Osteocyte (in vitro differentiated cells): ENCODE measurements around the gene SLC16A10. TPM values are rescaled to one million over a fixed set of nuclear protein-coding genes. Genes with fewer than 3 reads are reported as not detected.

ENCODE experiments used
- DNase-seq: peaks from one replicate; pipeline ENCODE4 v3.0.0; 2021; ENCODE audit warnings: mixed read lengths; ENCODE audit not compliant: unreplicated experiment; ENCODE audit errors: extremely low spot score
- H3K27ac Mint-ChIP-seq: one replicate; pipeline ENCODE4 v1.8.0; 2021; ENCODE audit warnings: mild to moderate bottlenecking, mixed read lengths; ENCODE audit not compliant: unreplicated experiment
- H3K27me3 Mint-ChIP-seq: one replicate; pipeline ENCODE4 v1.8.0; 2021; ENCODE audit warnings: mixed read lengths; ENCODE audit not compliant: unreplicated experiment
- H3K36me3 Mint-ChIP-seq: one replicate; pipeline ENCODE4 v1.8.0; 2021; ENCODE audit warnings: mixed read lengths; ENCODE audit not compliant: unreplicated experiment
- H3K4me1 Mint-ChIP-seq: one replicate; pipeline ENCODE4 v1.8.0; 2021; ENCODE audit warnings: mixed read lengths; ENCODE audit not compliant: unreplicated experiment
- H3K4me3 Mint-ChIP-seq: one replicate; pipeline ENCODE4 v1.8.0; 2021; ENCODE audit warnings: mild to moderate bottlenecking, moderate library complexity, mixed read lengths; ENCODE audit not compliant: unreplicated experiment
- H3K9me3 Mint-ChIP-seq: one replicate; pipeline ENCODE4 v1.8.0; 2021; ENCODE audit warnings: mixed read lengths; ENCODE audit not compliant: unreplicated experiment
- total RNA-seq: library from RNA; stranded (reverse); gene quantifications from 2 replicates; pipeline ENCODE4 v1.2.1, GENCODE V29; 2021
- TF ChIP-seq, protein P1 (sequence below): fragments of 200-600 bp; sonication (generic); IDR thresholded peaks from 2 replicates; pipeline ENCODE4 v1.5.0; 2021; ENCODE audit warnings: antibody characterized with exemption, mild to moderate bottlenecking, moderate library complexity

SLC16A10 gene
- total RNA-seq, 1 donor from 2014 or later, result not detected

DNA sequence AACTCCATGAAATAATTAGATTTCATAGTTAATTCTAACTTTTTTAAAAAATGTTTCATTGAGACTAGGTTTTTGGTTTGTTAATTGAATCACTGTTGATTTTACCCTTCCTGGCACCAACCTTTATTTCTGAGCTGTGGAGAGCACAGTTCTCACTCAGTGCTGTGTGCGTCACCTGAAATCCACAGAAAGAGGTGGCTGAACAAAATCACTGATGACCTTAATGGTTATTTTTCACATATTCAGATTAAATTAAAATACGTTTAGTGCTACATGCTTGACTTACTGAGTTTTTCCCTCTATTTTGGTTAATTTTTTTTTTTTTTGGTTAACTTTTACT, 89.4 kb downstream of the SLC16A10 start:
- Mint-ChIP-seq H3K27me3 (peaks cover 56% of the 10 kb centered on the region), H3K27ac (no peak overlapping the region), H3K4me3 (no peak overlapping the region), H3K4me1 (no peaks in the 10 kb centered on the region), H3K9me3 (no peaks in the 10 kb centered on the region), H3K36me3 (no peaks in the 10 kb centered on the region)
- DNase-seq, result no peak
- TF ChIP-seq, protein P1, sequence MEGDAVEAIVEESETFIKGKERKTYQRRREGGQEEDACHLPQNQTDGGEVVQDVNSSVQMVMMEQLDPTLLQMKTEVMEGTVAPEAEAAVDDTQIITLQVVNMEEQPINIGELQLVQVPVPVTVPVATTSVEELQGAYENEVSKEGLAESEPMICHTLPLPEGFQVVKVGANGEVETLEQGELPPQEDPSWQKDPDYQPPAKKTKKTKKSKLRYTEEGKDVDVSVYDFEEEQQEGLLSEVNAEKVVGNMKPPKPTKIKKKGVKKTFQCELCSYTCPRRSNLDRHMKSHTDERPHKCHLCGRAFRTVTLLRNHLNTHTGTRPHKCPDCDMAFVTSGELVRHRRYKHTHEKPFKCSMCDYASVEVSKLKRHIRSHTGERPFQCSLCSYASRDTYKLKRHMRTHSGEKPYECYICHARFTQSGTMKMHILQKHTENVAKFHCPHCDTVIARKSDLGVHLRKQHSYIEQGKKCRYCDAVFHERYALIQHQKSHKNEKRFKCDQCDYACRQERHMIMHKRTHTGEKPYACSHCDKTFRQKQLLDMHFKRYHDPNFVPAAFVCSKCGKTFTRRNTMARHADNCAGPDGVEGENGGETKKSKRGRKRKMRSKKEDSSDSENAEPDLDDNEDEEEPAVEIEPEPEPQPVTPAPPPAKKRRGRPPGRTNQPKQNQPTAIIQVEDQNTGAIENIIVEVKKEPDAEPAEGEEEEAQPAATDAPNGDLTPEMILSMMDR, result no peak

DNA sequence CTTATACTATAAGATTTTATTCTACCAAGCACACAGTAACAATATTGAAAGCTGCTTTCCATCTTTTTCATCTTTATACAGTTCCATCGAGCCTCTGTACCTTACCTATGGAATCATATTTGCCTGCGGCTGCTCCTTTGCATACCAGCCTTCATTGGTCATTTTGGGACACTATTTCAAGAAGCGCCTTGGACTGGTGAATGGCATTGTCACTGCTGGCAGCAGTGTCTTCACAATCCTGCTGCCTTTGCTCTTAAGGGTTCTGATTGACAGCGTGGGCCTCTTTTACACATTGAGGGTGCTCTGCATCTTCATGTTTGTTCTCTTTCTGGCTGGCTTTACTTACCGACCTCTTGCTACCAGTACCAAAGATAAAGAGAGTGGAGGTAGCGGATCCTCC, 89.8 kb downstream of the SLC16A10 start:
- Mint-ChIP-seq H3K9me3 (no peaks in the 10 kb centered on the region), H3K36me3 (no peaks in the 10 kb centered on the region), H3K27ac (no peak overlapping the region), H3K4me1 (no peaks in the 10 kb centered on the region), H3K4me3 (no peak overlapping the region), H3K27me3 (peaks cover 56% of the 10 kb centered on the region)
- no peak for DNase-seq
- TF ChIP-seq, protein P1, result no peak

DNA sequence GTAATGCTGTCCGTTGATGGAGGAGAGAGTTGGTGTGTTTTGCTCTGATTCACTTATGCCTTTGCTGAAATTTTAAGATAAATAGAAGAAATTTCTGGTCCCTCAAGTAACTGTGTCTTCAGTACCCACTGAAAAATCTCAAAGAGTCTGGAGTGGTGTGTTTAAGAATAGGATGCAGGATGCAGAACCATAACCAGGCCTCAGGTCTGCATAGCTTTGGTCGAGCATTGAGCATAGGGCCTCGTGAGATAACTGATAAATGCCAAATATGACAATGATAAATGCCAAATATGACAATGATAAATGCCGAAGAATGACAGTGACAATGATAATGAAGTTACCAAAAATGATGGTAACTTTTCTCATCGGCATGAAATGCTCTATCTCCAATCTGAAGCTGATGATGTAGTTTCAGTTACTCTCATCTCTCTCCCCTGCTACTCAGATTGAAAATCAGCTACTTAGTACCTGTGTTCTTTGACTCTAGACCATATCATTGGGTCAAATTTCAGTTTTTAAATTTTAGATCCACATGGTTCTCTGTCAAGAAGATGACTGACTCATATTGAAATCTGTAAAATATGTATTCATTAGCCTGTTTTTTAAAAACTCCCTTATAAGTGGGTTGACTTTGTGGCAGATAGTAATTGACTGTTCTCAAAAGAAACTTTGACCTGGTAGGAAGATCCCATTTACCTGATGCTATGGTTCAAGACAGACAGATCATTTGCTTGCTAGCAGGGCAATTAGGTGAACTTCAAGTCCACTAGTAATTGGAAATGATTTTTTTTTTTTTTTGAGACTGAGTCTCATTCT, 96.6 kb downstream of the SLC16A10 start:
- Mint-ChIP-seq H3K9me3 (no peaks in the 10 kb centered on the region), H3K4me1 (no peaks in the 10 kb centered on the region), H3K27me3 (peaks cover 43% of the 10 kb centered on the region), H3K4me3 (no peak overlapping the region), H3K27ac (no peak overlapping the region), H3K36me3 (no peaks in the 10 kb centered on the region)
- no peak for DNase-seq
- TF ChIP-seq, protein P1, result no peak

DNA sequence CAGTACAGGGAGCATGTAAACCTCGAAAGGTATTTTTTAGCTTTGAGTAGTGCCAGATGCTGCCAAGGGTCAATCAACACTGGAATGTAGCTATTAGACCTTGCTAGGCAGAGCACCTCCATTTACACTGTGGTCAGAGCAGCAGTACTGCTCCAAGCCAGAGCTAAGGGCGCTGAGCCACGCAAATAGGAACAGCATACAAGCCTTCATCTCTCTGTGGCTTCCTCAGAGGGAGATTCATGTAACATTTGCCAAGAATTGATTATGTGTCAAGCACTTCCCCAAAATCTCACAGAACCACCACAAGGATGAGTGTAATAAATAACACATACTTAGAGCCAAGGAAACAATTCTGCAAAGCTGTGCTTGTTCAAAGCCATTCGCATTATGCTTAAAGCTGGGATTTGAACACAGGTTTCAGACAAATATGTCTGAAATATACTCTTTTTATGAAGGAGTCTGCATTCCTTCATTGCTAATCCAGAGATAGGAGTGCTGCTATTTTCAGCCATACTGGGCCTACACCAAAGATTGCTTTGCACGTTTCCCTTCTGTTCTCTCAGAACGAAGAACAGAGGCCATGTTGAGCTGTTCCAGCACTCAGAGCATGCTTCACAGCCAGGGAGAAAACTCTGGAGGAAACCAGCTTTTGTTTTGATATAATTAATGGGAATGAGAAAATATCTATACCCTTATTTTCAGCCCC, 97.7 kb downstream of the SLC16A10 start:
- Mint-ChIP-seq H3K27me3 (peaks cover 36% of the 10 kb centered on the region), H3K36me3 (no peaks in the 10 kb centered on the region), H3K27ac (no peak overlapping the region), H3K9me3 (no peaks in the 10 kb centered on the region), H3K4me1 (no peaks in the 10 kb centered on the region), H3K4me3 (no peak overlapping the region)
- TF ChIP-seq, protein P1, result no peak
- DNase-seq, result no peak

DNA sequence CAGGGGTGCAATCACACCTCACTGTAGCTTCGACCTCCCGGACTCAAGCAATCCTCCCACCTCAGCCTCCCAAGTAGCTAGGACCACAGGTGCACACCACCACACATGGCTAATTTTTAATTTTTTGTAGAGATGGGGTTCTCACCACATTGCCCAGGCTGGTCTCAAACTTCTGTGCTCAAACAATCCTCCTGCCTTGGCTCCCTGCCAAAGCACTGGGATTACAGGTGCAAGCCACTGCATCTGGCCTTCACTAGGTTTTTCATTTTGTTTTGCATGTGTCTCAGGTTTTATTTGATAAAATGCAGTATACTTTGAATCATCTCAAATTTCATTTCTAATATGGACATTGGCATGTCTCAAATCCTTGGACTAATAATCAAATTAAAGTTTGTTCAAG, 98.7 kb downstream of the SLC16A10 start:
- H3K36me3 Mint-ChIP-seq, result no peaks in the 10 kb centered on the region
- no peak for DNase-seq
- H3K9me3 Mint-ChIP-seq, result no peaks in the 10 kb centered on the region
- H3K4me1 Mint-ChIP-seq, result no peaks in the 10 kb centered on the region
- no peak overlapping the region for H3K4me3 Mint-ChIP-seq
- TF ChIP-seq, protein P1, result no peak
- H3K27me3 Mint-ChIP-seq, result peaks cover 33% of the 10 kb centered on the region
- H3K27ac Mint-ChIP-seq, result no peak overlapping the region
